Esophagus squamous epithelium (tissue), 4 donors: ENCODE results near the gene FHIP1A.

Experiments
- CTCF ChIP-seq, 6 experiments: fragments of 450-650 bp in 4 of 6; fragments of 200-600 bp in 2 of 6; sonication (generic) in 2 of 6; IDR thresholded peaks; one replicate each; pipeline ENCODE4 v1.5.1; 2016 to 2019; ENCODE audit warnings: antibody characterized with exemption in 6 of 6, mild to moderate bottlenecking in 4 of 6, moderate library complexity in 4 of 6
- POLR2A ChIP-seq, 4 donors: fragments of 450-650 bp; IDR thresholded peaks; one replicate each; pipeline ENCODE4 v1.6.1; 2017; ENCODE audit warnings: antibody characterized with exemption in 4 of 4, mild to moderate bottlenecking in 4 of 4, moderate library complexity in 3 of 4

- TF ChIP-seq CTCF (IDR thresholded peaks at IDR 0.05): no peak
- no peak for TF ChIP-seq POLR2A (IDR thresholded peaks at IDR 0.05)
Measured at GRCh38 chr4:151417766-151418376, 8.9 kb downstream of the FHIP1A start.
